ENCODE data around the gene OCA2.

OCA2 gene

DNA sequence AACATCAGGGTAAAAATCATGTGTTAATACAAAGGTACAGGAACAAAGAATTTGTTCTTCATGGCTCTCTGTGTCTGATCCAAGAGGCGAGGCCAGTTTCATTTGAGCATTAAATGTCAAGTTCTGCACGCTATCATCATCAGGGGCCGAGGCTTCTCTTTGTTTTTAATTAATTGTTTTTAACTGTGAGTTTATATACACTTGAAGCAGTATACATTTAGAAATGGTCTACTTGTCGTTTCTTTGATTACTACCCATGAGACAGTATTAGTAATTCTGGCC is 21.2 kb upstream of the OCA2 start:
- DNase-seq (ENCODE audit: low read depth in 2 of 2): no peak

DNA sequence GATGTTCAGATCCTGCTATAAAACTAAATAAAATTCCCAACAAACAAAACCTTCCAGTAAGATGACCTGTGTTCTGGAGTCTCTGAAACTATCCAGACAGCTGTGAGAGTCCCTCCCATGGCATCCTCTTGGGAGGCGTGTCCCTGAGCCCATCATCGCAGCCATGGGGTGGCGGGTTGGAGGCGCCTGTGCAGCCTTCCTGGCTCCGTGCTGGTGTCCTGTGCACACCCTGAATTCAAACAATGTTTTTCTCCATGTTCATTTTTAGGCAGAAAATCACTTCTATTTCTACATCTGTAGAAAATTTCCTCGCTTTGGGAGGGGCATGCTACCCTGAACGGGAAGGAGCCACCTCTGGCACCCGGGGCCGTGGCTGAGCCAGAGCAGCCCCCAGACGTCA is 19.4 kb upstream of the OCA2 start:
- no peak for DNase-seq (ENCODE audit: low read depth in 2 of 2)

DNA sequence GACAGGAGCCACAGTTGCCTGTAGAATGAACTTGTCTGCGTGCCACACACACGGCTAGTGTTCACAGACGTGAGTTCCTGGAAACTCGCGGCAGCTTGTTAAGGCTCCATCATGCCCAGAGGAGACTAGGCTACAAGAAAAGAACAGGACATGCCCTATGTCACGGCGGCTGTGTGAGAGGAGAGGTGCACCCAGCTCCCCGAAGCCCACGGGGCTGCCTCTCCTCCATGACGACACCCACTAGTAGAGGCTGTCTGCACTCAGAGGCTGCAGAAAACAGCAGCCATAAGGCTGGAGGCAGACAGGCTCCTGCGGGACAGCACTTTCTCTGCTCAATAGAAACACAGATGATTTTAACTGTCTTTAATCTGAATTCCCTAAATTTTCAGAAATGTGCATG is 19.0 kb upstream of the OCA2 start:
- DNase-seq (ENCODE audit: low read depth in 2 of 2): no peak

DNA sequence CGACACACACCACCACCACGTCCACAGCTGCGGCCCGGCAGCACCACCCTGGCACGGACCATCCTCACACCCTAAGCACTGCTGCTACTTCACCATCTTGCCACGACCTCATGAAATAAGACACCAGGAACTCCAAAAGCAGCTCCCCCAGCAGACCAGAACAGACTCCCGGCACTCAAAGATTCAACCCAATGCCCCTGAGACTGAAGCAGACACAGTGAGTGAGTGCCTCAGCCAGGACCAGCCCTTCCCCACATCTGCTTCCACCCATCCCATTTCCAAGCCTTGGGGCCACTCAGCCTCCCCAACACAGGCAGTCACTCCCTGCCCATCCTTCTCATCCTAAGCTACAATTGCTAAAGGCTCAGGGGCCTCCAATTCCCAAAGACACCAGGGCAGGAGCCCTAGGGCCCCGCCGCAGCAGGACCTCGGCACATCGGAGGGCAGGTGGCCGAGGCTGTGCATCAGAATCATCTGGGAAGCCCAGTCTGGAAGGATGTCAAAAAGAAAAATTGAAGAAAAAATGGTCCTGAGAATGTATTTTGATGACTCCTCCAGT is 18.4 kb upstream of the OCA2 start:
- DNase-seq (ENCODE audit: low read depth in 2 of 2): no peak

DNA sequence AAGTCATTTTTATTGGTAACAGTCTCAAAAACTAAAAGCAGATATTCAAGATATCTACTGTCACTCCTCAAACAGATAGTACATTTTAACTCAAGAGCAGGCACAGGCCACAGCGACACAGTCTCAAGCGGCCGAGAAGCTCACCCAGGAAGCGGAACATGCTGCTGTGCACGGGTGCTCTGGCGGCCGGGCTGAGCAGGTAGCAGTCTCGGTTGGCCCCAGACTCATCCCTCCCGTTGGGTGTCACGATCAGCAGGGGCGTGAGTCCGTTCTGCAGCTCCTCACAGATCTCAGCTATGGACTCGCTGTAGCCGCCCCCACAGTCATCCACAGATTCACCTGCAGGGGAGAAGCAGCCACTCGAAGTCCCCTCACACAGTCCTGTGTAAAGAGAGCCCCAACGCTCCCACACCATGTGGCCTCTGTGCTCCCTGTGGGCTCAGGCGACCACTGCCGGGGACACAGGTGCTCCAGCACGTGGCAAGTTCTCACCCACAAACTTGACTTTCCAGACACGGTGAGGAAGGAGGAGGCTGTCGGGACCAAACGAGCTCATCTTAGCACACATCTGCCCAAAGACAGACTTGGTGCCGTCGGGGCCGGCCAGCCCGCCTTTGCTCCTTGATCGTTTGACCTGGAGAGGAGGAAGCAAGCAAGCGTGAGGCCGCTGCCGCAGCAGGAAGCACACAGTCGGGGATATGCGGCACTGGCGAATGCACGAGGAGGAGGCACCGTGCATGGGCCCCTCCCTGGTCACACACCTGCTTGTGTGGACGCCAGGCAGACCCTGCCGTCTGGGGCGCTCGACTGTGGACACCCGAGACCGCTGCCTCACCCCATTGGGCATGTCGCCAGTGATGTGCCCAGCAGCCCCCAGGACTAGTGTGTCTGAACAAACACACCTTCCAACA is 17.7 kb upstream of the OCA2 start:
- DNase-seq (ENCODE audit: low read depth in 2 of 2): no peak

DNA sequence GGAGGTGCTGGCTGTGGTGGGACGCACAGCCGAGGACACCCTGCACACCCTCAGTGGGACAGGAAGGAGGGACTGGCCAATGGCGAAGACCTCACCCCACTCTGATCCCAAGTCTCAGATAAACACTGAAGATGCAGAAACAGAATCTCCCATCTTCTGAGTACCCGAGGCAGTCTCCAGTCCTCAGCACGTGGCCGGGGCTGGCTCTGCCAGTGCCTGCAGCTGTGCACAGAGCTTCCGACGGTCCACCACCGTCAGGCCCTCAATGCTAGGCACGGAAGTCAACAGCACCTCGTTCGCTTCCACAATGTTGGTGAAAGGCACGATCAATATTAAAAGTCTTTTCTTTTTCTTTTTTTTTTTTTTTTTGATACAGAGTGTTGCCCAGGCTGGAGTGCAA is 16.8 kb upstream of the OCA2 start:
- no peak for DNase-seq (ENCODE audit: low read depth in 2 of 2)

DNA sequence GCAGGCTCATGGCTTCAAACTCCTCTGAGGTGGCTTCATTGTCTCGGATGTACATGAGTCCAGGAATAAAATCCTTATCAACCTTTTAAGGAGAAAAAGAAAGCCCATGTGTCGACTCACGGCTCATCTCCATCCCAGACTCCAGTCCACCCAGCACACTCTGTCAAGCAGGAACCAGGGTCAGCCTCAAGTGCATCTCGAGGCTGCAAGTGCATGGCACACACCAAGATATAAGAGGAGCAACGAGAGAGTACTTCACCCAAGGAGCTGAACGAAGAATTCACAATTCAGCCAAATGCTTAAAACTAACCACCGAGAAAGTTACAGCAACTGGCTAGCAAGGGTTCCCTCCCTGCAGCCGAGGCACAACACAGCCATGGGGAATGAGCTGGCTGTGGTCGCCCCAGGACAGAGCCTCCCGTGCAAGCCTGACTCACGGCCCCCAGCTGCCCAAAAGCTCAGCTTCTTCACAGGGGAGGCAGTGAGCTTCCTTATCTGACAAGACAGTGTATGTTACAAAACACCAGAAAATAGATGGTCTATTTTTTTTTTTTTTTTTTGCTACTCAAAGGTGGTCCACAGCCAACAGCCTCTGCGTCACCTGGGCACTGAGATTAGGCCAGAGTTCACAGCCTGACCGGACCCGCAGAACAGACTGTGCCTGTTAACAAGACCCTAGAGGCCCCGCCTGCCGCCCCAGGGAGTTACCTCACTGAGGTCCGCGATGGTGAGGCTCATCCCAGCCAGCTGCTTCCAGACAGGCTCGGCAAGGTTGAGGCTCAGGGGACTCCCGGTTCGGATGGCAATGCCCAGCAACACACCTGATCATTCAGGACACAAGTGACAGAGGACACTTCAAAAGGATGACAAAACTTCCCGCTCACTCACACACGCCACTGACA is 15.9 kb upstream of the OCA2 start:
- DNase-seq (ENCODE audit: low read depth in 2 of 2): no peak

DNA sequence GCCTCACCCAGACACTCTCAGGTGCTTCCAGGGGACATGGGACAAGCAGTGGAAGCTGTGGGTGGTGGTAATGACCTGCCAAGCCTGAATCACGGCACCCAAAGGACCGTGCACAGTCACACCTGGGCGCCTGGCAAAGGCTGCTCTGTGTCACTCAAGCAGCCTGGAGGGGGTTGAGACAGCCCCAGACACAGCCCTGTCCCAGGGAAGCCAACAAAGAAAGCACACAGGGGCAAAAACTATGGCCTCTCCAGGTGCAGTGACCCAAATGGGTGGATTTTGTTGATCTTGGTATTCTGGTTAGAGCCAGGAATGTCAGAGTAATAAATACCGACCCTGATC is 15.0 kb upstream of the OCA2 start:
- no peak for DNase-seq (ENCODE audit: low read depth in 2 of 2)

DNA sequence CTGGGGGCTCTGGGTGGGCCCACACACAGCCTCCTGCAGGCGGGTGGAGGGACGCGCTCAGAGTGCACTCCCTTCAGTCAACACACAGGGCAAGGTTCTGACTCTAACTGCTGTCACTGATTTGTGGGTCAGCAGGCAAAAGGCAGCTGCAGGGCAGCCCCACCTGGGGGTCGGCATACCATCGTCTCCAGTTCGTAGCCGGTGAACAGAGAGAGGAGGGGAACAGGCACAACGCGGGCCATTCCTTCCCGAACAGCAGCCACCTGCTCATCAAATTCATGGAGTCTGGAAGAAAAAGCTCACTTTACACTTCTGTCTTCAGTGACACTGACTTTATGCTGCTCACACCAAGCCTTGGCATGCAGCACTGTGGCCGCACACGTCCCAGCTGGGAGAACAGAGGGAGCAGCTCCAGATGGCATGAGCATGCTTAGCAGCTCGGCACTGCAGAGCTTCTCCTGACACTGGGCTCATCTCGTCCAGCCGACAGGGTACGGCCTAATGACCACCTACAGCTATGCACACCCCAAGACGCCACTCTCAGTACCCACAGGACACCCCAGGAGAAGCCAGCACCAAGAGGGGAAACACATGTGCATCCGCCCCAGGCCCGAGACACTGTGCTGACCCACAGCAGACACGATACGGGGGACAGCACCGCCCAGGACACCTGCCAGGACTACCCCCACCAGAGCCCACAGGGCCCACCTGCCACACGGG is 14.4 kb upstream of the OCA2 start:
- DNase-seq (ENCODE audit: low read depth in 2 of 2): no peak

DNA sequence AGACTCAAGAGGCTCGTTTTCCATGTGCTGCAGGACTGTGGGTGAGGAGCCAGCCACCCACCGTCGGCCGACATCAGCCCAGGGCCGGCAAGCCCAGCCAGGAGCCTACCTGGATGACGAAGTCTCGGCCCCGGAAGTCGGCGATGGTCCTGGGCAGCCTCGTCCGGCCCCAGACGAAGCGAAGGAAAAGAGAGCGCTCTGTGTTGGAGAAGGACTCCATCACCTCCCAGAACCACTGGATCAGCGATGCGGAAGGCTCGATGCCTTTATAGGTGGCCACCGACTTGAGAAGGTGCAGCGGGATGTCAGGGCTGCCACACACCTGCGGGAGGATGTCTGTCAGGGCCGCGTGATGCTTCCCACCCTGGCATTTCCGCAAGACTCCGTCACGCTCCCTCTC is 13.8 kb upstream of the OCA2 start:
- DNase-seq (ENCODE audit: low read depth in 2 of 2): no peak

DNA sequence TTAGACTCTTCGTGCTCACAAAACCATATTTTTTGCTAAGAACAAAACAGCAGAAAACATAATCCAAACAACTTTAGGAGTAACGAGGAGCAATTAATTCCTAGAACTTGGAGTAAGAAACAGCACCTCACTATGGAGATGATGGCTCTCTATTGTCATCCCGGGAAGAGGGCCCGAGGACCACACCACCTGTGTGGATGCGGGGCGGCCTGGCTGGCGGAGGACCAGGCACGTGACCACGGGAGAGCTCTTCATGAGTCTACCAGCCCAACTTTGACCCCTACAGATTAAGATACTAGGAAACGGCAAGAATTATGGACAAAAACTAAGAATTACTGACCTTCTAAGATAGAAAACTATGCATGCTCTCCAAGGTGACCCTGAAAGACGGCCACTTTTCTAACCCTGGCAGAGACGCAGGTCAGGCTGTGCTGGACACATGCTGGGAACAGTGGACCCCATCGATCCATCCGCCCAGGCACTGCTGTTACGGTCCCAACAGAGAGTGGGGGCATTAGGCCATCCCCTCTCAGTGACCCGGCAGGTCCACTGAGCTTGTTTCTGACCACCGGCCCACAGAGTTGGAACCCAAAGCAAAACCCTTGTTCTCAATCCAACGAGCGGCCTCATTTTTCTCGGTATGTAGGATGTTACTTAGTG is 13.1 kb upstream of the OCA2 start:
- no peak for DNase-seq (ENCODE audit: low read depth in 2 of 2)

DNA sequence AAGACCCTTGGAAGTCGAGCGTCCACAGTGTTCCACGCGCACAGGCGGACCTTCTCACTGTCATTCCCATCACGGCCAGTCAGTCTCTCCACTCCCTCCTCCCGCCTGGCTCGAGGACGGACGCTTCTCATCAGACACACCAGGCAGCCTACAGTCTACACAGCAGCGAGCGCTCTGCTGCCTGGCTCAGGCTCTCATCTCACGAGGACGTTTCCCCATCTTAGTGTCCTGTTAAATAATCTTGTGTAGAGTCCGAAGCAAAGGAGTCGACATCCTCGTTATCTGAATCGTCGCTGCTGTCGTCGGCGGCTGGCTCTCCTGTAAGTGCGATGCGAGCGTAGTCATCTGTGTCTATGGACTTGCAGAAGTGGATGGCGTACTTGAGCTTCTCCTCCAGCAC is 12.4 kb upstream of the OCA2 start:
- DNase-seq (ENCODE audit: low read depth in 2 of 2): no peak

DNA sequence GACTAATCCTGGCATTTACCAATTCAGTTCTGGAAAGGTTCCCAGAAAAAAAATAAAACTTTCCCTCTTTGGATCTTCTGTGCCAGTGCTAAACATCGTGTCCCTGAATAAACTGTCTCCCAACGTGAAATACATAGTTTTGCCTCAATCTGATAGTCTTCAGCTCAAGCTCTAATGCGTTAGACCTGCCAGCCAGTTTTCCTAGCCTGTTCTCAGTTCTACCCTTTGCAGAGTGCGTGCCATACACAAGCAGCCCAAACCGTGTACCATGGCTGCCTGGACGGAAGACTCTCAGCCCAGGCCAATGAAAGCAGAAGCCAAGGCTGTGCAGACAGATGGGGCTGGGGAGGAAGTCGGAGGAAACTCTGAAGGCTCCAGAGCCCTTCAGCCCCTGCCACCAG is 11.4 kb upstream of the OCA2 start:
- DNase-seq (ENCODE audit: low read depth in 2 of 2): no peak

DNA sequence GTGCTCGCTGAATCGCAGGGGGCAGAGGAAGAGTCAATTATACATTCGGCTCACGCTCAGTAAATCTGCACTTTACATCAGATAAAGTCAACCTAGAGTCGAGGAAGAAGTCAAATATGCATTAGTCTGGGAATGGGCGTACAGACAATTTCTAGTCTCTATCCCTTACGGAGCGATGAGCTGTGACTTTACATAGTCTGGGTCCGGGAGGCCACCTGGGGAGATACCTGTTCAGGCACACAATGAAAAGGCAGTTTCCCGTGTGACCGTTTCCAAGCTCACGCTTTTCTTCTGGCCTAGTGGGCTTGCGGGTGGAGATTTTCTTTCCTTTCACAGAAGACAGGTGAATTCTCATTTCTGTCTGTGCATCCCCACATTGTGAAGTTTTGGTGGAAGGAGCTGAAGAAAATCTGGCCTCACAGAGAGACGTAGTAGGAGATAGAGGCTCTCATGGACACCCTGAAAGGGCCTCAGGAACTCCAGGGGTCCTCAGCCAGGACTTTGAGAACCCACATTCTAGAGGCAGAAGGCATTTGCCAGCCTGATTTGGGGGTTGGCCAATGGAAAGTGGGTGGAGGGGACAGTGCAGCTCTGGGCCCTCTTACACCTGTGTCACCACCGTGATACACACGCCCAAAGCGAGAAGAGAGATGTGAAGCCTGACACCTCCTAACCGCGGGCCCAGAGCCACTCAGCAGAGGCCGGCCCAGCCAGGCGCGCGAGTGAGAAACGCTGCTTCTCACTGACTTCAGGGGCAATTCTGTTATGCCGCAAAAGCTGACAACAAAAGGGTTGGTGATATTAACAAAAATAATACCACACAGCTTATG is 10.7 kb upstream of the OCA2 start:
- no peak for DNase-seq (ENCODE audit: low read depth in 2 of 2)

DNA sequence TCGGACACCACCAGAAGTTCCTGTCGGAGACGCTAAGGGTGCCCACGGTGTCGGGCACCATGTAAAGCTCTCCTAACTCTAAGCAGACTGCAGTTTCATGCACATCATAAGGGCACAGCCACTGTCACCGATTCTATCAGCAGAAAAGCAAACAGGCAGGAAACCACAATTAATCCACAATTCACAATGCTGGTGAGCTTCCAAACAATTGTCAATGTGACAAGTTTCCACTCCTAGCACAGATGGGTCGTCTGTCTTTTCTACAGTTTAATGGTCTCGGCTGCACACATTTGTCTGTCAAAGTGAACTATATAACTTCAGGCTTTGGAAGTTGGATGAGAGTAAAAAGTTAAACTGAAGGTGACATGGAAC is 8.8 kb upstream of the OCA2 start:
- DNase-seq (ENCODE audit: low read depth in 2 of 2): no peak

DNA sequence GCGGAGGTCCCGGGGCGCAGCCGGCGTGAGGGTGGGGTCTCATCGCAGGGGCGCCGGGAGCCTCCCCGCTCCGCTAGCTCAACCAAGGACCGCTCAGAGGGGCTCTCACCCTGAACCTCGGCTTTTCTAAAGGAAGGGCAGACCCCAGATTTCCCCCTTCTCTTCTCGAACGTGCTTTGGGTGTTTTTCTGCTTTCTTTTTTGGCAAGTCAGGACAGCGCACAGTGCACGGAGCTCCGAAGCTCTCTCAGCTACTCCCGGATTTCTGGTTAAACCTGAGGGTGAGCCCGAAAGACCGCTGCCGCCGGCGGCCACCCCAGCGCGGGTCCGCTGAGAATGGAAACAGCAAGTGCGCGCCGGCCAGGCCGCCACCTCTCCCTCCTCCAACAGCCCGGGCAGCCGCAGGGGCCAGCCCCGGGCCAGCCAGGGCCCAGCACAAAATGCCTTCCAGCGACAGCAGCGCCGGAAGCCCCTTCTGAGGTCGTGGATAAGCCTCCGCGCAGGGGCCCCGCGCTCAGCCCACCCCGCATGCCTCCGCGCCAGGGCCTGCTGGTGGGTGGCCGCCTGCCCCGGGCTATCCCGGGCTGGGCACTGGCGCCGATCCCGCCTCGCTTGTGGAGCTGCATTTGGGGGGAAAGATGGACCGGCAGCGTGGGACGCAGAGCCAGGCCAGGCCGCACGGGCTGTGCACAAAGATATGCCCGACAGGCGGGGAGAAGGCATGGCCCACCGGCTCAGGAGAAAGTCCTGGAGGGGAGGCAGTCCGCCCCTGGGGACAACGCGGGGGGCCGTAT is 8.2 kb upstream of the OCA2 start:
- no peak for DNase-seq (ENCODE audit: low read depth in 2 of 2)

DNA sequence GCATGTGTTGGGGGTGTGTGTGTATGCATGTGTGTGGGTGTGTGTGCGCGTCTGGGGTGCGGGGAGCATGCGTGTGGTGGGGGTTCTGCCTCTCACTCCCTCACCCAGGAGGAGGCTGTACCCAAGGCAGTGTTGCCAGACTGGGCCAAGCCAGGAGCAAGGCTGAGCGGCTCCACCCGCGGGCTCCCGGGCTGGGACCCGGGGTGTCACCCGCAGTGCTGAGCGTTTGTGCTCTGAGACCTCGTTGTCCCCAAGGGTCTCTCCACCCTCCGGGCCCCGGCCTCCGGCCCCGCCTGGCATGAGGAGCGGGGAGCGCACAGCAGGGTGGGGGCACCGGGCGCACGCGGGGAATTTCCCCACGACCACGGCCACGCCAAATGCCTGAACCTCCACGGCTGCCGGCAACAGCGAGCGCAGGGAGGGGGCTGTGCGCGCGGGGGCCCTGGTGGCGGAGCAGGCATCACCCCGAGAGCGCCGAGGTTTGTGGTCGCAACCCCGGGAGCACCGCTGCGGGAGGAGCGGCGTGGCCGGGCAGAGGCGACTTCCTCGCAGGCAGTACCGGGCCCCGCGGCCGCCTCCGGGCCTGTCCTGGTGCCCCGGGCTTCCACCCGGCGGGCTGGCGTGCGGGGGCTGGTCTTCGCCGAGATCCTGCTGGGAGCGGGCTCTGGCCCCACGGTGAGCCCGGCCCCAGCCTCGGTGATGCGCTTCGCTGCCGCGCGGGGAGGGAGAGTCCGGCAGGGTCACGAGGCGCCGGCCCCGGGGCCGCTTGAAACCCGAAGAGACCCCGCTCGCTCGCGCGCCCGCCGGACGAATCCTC is 7.4 kb upstream of the OCA2 start:
- no peak for DNase-seq (ENCODE audit: low read depth in 2 of 2)

DNA sequence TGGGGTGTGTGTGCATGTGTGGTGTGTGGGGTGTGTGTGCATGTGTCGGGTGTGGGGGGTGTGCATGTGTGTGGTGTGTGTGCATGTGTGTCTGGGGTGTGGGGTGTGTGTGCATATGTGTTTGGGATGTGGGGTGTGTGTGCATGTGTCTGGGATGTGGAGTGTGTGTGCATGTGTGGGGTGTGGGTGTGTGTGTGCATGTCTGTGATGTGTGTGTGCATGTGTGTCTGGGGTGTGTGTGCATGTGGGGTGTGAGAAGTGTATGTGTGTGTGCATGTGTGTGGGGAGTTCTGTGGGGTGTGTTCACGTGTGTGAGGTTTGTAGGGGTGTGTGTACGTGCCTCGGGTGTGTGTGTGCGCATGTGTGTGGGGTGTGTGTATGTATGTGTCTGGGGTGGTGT is 6.7 kb upstream of the OCA2 start:
- DNase-seq (ENCODE audit: low read depth in 2 of 2): no peak

DNA sequence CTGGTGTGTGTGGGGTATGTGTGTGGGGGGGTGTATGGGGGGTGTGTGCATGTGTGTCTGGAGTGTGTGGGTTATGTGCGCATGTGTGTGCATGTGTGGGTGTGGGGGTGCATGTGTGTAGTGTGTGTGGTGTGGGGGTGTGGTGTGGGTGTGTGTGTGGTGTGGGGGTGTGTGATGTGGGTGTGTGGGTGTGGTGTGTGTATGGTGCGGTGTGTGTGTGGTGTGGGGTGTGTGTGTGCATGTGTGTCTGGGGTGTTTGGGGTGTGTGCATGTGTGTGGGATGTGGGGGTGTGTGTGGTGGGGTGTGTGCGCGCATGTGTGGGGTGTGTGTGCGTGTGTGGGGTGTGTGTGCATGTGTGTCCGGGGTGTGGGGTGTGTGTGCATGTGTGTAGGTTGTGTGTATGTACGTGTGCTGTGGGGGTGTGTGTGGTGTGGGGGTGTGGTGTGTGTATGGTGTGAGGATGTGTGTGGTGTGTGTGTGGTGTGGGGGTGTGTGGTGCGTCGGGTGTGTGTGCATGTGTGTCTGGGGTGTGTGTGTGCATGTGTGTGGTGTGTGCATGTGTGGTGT is 6.2 kb upstream of the OCA2 start:
- no peak for DNase-seq (ENCODE audit: low read depth in 2 of 2)
